ENCODE measurements around the gene CHST12. TPM values are rescaled to one million over a fixed set of nuclear protein-coding genes. Genes with fewer than 3 reads are reported as not detected.
A peak's percentile ranks its signal among the peaks of the same experiment; 100 is the strongest.

The CHST12 gene
- total and polyA plus RNA-seq, 2 of the 4 experiments (the other 2 are of a cell fraction), result 3.8 to 27.0 TPM

DNA sequence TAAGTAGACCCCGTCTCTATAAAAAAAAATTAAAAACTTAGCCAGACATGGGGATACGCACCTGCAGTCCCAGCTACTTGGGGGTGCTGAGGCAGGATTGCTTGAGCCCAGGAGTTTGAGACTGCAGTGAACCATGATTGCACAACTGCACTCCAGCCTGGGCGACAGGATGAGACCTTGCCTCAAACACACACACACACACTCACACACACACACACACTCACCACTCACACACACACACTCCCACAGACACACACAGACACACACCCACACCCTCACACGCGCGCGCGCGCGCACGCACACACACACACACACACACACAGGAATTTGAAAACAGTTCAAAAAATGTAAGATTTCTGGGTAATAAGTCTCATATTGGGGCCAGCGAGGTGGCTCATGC, 81.5 kb downstream of the CHST12 start:
- H3K9ac ChIP-seq (ENCODE audit: low read depth, low read length), result no peak overlapping the region
- H2AK5ac ChIP-seq (ENCODE audit: low read depth, low read length), result no peak overlapping the region
- no peak overlapping the region for H3K27ac ChIP-seq (ENCODE audit: insufficient read depth, low read length)
- H3K4me2 ChIP-seq (ENCODE audit: low read depth, low read length), result no peak overlapping the region
- H3K36me3 ChIP-seq (ENCODE audit: control insufficient read depth, insufficient read depth, low read length), result no peaks in the 10 kb centered on the region
- no peak overlapping the region for H2BK5ac ChIP-seq (ENCODE audit: low read depth, low read length, poor library complexity, severe bottlenecking)
- intact Hi-C loops (cut with micrococcal nuclease) (no loop called here), dilution Hi-C loops (cut with HindIII; ENCODE audit: low sequenced_read_pairs, unreplicated experiment) (no loop called here), in situ Hi-C loops (cut with MboI; ENCODE audit: low sequenced_read_pairs) (no loop called here)
- BruUV-seq (replicated peaks), result no TSS peak
- H4K91ac ChIP-seq (ENCODE audit: insufficient read depth, low read depth, low read length), result no peak overlapping the region
- TF ChIP-seq, protein P1, sequence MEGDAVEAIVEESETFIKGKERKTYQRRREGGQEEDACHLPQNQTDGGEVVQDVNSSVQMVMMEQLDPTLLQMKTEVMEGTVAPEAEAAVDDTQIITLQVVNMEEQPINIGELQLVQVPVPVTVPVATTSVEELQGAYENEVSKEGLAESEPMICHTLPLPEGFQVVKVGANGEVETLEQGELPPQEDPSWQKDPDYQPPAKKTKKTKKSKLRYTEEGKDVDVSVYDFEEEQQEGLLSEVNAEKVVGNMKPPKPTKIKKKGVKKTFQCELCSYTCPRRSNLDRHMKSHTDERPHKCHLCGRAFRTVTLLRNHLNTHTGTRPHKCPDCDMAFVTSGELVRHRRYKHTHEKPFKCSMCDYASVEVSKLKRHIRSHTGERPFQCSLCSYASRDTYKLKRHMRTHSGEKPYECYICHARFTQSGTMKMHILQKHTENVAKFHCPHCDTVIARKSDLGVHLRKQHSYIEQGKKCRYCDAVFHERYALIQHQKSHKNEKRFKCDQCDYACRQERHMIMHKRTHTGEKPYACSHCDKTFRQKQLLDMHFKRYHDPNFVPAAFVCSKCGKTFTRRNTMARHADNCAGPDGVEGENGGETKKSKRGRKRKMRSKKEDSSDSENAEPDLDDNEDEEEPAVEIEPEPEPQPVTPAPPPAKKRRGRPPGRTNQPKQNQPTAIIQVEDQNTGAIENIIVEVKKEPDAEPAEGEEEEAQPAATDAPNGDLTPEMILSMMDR (conservative IDR thresholded peaks at IDR 0.05; ENCODE audit: low read depth, low read length), result no peak
- TF ChIP-seq POLR2A (IDR thresholded peaks at IDR 0.05; ENCODE audit: low read depth, low read length) (no peak), CEBPB (IDR thresholded peaks at IDR 0.05; ENCODE audit: low read depth, low read length) (peak; percentile 70)
- peaks cover 5% of the 10 kb centered on the region; the same call in 1 of the 2 replicates for H3K9me3 ChIP-seq (ENCODE audit: control insufficient read depth, insufficient read depth, low read length)
- no peak overlapping the region for H3K18ac ChIP-seq (ENCODE audit: low read depth, low read length)
- no peak overlapping the region for H4K5ac ChIP-seq (ENCODE audit: low read depth, low read length)
- no peak overlapping the region for H2AFZ ChIP-seq (replicated peaks; ENCODE audit: low read length, poor library complexity)
- H4K8ac ChIP-seq (ENCODE audit: low read depth in 2 of 2, low read length in 2 of 2), result no peak overlapping the region
- no peak overlapping the region for H3K4ac ChIP-seq (ENCODE audit: low read depth, low read length)
- H3K4me1 ChIP-seq (ENCODE audit: control insufficient read depth, insufficient read depth, low read length), result no peaks in the 10 kb centered on the region
- H4K20me1 ChIP-seq (ENCODE audit: insufficient read depth, low read length), result no peaks in the 10 kb centered on the region
- H3K9me1 ChIP-seq (ENCODE audit: insufficient read depth, low read length), result no peaks in the 10 kb centered on the region
- no peak overlapping the region for H2BK15ac ChIP-seq (ENCODE audit: low read depth, low read length)
- ATAC-seq (ENCODE audit: low read depth) (no peak), DNase-seq (no peak)
- H3K23ac ChIP-seq (ENCODE audit: low read depth, low read length), result no peak overlapping the region
- no peaks in the 10 kb centered on the region for H3K79me1 ChIP-seq (ENCODE audit: low read depth in 1 of 2, low read length in 2 of 2)
- H2AK9ac ChIP-seq (replicated peaks; ENCODE audit: low read depth, low read length, poor library complexity), result no peak overlapping the region
- CTCF ChIA-PET, result no interaction called here
- no peak overlapping the region for H3K14ac ChIP-seq (replicated peaks; ENCODE audit: low read depth, low read length)
- no peak overlapping the region for H3K56ac ChIP-seq (ENCODE audit: extremely low read depth, insufficient read depth, low read length)
- no peak overlapping the region for H3K4me3 ChIP-seq (ENCODE audit: insufficient read depth, low read depth, low read length)
- no peak overlapping the region for H2BK20ac ChIP-seq (ENCODE audit: low read depth, low read length)
- POLR2A ChIA-PET (ENCODE audit: unreplicated experiment), result no interaction called here
- H3K27me3 ChIP-seq (ENCODE audit: control insufficient read depth, insufficient read depth, low read length), result peaks cover 14% of the 10 kb centered on the region; the same call in 1 of the 2 replicates
- no peak overlapping the region for H2BK120ac ChIP-seq (ENCODE audit: low read depth, low read length)
- 80% methylated on average over 1 of the region's 12 CpGs; no CpG with 5 or more reads in 1 of the 2 experiments for WGBS, 2 experiments (ENCODE audit: extremely low coverage in 2 of 2, insufficient read length in 1 of 2)

Measured in IMR-90 (cell line).